AG08395 (cell line): ENCODE data around the gene IFT81.
"Not testable (repeated sequence)": the region's sequence is repeated elsewhere in the genome, so short reads cannot be mapped to it uniquely, and the experiment has no call there.

Source experiments
- DNase-seq: peaks from one replicate; pipeline ENCODE4 v3.0.0; 2012; ENCODE audit warnings: mixed read lengths, low spot score

The IFT81 gene

GRCh38 chr12:110200124-110200417 lies 75.9 kb downstream of the IFT81 start:
- no peak for DNase-seq

GRCh38 chr12:110201995-110202394 lies 77.8 kb downstream of the IFT81 start:
- DNase-seq = no peak

- DNase-seq = no peak
Observed at GRCh38 chr12:110203546-110203945, 79.4 kb downstream of the IFT81 start.

- no peak for DNase-seq
Observed at GRCh38 chr12:110205931-110206330, 81.8 kb downstream of the IFT81 start.

GRCh38 chr12:110211639-110212536 lies 87.7 kb downstream of the IFT81 start:
- peak; percentile 80 for DNase-seq

GRCh38 chr12:110217996-110218674 lies 94.0 kb downstream of the IFT81 start:
- no peak for DNase-seq

- DNase-seq = no peak
Observed at GRCh38 chr12:110222027-110222426, 97.9 kb downstream of the IFT81 start.

GRCh38 chr12:110222433-110222832 lies 98.3 kb downstream of the IFT81 start:
- no peak for DNase-seq

- DNase-seq = no peak
Observed at GRCh38 chr12:110223777-110224378, 99.7 kb downstream of the IFT81 start.

GRCh38 chr12:110224379-110225304 lies 100.5 kb downstream of the IFT81 start:
- DNase-seq = peak; percentile 76

GRCh38 chr12:110227138-110227537 lies 103.0 kb downstream of the IFT81 start:
- DNase-seq = no peak

- not testable (repeated sequence) for DNase-seq
Observed at GRCh38 chr12:110228348-110228747, 104.2 kb downstream of the IFT81 start.

- DNase-seq = no peak
Observed at GRCh38 chr12:110228756-110229155, 104.6 kb downstream of the IFT81 start.

- DNase-seq = no peak
Observed at GRCh38 chr12:110229409-110229808, 105.3 kb downstream of the IFT81 start.

- DNase-seq = no peak
Observed at GRCh38 chr12:110230655-110231054, 106.5 kb downstream of the IFT81 start.

GRCh38 chr12:110233212-110233903 lies 109.2 kb downstream of the IFT81 start:
- no peak for DNase-seq

- no peak for DNase-seq
Observed at GRCh38 chr12:110234331-110234751, 110.2 kb downstream of the IFT81 start.

GRCh38 chr12:110234755-110235154 lies 110.6 kb downstream of the IFT81 start:
- DNase-seq = no peak

GRCh38 chr12:110235383-110235782 lies 111.2 kb downstream of the IFT81 start:
- DNase-seq = no peak

- DNase-seq = no peak
Observed at GRCh38 chr12:110243227-110243626, 119.1 kb downstream of the IFT81 start.

GRCh38 chr12:110244372-110244771 lies 120.2 kb downstream of the IFT81 start:
- DNase-seq = no peak
